ENCODE measurements around the gene SYNE1.
"Not testable (repeated sequence)": the region's sequence is repeated elsewhere in the genome, so short reads cannot be mapped to it uniquely, and the experiment has no call there.

SYNE1 gene

DNA sequence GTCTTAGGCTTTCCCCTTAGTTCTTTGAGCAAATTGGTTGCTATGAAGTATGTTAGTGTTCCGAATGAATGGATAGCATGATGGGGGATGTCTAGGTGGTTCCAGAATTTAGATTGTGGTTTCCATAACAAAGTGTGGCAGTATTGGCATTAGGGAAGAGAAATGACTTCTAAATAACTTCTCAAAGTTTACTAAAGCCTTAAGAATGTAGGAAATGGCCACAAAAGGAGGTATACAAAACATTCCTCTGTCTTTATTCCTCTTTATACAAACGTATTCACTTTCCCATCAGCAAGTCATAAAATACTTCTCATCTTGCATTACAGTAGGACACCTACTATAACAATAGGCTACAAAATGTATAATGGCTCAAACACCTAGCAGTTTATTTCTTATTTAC, 550.1 kb downstream of the SYNE1 start:
- DNase-seq = no peak

DNA sequence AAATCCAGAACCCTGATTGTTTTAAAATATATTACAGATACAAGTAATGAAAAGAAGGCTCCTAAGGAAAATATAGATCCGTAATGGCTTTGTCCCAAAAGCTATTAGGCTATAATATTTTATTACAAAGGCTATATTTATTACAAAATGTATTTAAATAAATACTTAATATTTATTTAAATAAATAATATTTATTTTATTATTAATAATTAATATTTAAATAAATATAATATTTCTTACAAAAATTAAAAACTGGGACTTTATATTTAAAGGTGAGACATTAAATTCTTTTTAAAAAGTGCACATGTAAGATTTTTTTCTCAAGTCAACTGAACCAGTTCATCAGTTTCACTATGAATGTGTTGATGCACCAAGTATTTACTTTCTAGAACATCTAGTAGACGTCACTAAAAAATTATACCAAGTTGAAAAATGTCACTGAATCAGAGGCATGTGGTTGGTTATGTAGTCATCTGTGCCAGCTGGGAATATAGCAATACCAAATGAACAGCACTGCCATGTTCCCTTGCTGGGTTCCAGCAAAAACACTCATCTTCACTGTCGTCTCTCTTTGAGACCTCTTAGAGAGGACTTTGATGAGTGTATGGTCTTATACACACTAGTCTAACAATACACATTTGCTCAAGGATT, 550.8 kb downstream of the SYNE1 start:
- no peak for DNase-seq

DNA sequence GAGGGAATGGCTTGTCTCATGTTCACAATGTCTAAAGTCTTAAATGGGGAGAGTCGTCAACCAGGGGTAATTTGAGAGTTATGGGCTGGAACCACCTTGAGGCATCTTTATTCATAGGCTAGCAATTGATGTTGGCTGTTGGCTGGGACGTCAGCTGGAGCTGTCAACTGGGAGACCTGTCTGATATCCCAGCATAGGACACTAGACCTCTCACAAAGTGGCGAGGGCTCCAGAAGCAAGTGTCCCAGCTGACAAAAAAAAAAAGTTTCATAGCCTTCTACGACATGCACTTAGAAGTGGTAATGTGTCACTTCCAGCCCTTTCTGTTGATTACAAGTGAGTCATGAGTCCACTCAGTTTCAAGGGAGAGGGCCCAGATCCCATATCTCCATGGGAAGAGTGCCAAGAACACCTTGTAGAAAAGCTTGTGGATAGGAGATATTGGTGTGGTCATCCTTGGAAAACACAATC, 551.7 kb downstream of the SYNE1 start:
- no peak for DNase-seq

DNA sequence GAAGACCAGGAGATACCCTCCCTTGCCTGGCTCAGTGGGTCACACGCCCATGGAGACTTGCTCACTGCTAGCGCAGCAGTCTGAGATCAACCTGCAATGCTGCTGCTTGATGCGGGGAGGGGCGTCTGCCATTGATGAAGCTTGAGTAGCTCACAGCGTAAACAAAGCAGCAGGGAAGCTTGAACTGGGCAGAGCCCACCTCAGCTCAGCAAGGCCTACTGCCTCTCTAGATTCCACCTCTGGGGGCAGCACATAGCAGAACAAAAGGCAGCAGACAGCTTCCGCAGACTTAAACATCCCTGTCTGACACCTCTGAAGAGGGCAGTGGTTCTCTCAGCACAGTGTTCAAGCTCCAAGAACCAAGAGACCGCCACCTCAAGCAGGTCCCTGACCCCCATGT, 558.4 kb downstream of the SYNE1 start:
- no peak for DNase-seq

DNA sequence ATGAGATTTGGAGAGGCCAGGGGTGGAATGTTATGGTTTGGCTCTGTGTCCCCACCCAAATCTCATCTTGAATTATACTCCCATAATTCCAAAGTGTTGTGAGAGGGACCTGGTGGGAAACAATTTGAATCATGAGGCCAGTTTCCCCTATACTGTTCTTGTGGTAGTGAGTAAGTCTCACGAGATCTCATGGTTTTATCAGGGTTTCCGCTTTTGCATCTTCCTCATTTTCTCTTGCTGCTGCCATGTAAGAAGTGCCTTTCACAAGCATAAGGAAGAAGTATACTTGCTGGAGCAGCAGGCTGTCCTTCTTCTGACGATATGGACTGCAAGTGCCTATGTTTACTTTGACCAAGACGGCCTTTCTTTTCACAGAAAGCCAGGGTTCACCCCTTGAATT, 559.2 kb downstream of the SYNE1 start:
- no peak for DNase-seq

DNA sequence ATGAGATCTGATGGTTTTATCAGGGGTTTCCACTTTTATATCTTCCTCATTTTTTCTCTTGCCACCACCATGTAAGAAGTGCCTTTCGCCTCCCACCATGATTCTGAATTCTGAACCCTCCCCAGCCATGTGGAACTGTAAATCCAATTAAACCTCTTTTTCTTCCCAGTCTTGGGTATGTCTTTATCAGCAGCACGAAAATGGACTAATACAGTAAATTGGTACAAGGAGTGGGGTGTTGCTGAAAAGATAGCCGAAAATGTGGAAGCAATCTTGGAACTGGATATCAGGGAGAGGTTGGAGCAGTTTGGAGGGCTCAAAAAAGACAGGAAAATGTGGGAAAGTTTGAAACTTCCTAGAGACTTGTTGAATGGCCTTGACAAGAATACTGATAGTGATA, 560.9 kb downstream of the SYNE1 start:
- not testable (repeated sequence) for DNase-seq

DNA sequence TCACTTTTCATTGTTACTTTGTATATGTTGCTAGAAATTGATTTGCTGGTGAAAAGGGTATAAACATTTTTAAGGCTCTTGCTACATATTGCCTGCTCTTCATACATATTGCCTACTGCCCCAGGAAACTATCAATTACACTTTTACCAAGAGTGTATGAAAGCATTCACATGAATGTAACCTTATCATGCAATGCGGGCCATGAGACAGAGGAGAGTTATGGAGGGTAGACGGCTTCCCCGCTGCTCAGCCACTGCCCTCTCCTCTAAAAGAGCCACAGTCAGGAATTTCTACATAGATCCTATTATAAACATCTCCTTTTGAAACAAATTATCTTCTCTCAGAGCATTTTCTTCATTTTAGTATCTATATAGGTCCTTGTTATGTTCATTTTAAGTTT, 565.3 kb downstream of the SYNE1 start:
- no peak for DNase-seq

Data from hematopoietic multipotent progenitor cell treated with erythropoietin and hydrocortisone succinate and interleukin-3 and kit ligand, for 4 days (in vitro differentiated cells).